ENCODE data around the gene FARSB. TPM values are rescaled to one million over a fixed set of nuclear protein-coding genes. Genes with fewer than 3 reads are reported as not detected.

Gene FARSB
- polyA plus RNA-seq, 1 donor from 2014 or later, result 15.2 TPM

GRCh38 chr2:222532315-222532714 is 123.6 kb downstream of the FARSB start:
- TF ChIP-seq POLR2AphosphoS5 (IDR thresholded peaks at IDR 0.05), result no peak
- TF ChIP-seq EZH2 (IDR thresholded peaks at IDR 0.05; ENCODE audit: borderline replicate concordance, insufficient read depth, low read length, poor library complexity, severe bottlenecking), result no peak
- no peak for TF ChIP-seq SMC3 (conservative IDR thresholded peaks at IDR 0.05; ENCODE audit: poor library complexity)
- no peak for TF ChIP-seq CTCF (IDR thresholded peaks at IDR 0.05; ENCODE audit: poor library complexity, severe bottlenecking)
- TF ChIP-seq REST (IDR thresholded peaks at IDR 0.05; ENCODE audit: borderline replicate concordance), result no peak
- TF ChIP-seq EP300 (conservative IDR thresholded peaks at IDR 0.05; ENCODE audit: poor library complexity, severe bottlenecking), result no peak
- TF ChIP-seq TAF1 (IDR thresholded peaks at IDR 0.05; ENCODE audit: low read depth), result no peak
- no peaks in the 10 kb centered on the region for H3K36me3 ChIP-seq (ENCODE audit: insufficient read depth, low read length)

DNA sequence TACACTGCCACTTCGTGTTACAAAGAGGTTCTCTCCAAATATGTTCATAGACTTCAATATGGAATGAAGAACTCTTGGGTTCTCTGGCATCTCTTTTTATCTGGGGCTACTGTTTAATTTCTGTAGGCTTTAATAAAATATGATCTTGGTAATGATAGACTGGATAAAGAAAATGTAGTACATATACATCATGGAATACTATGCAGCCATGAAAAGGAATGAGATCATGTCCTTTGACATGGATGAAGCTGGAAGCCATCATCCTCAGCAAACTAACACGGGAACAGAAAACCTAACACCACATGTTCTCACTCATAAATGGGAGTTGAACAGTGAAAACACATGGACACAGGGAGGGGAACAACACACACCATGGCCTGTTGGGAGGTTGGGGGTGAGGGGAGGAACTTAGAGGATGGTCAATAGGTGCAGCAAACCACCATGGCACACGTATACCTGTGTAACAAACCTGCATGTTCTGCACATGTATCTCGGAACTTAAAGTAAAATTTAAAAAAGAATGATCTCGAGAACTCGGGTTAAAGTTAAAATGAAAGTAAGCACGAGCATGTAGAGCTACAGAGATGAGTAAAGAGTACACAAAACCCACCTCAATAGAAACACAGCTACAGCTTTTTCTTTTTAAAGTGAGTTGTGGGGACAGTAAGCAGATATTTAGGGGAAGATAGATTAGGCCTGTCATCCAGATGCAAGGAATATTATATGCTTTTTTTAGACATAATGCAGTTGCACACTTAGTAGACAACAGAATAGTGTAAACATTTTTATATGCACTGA is 129.2 kb downstream of the FARSB start:
- TF ChIP-seq REST (IDR thresholded peaks at IDR 0.05; ENCODE audit: borderline replicate concordance), result no peak
- no peak for TF ChIP-seq EP300 (conservative IDR thresholded peaks at IDR 0.05; ENCODE audit: poor library complexity, severe bottlenecking)
- TF ChIP-seq TAF1 (IDR thresholded peaks at IDR 0.05; ENCODE audit: low read depth), result no peak
- no peak for TF ChIP-seq CTCF (IDR thresholded peaks at IDR 0.05; ENCODE audit: poor library complexity, severe bottlenecking)
- no peaks in the 10 kb centered on the region for H3K9me2 ChIP-seq (ENCODE audit: insufficient read depth, low read length)
- H3K79me2 ChIP-seq (replicated peaks; ENCODE audit: insufficient read depth, low read length), result no peaks in the 10 kb centered on the region
- peaks cover 4% of the 10 kb centered on the region for H3K9me3 ChIP-seq (ENCODE audit: low read length)
- no peak overlapping the region for H3K4me2 ChIP-seq (ENCODE audit: low read length)
- no peaks in the 10 kb centered on the region for H3K27me3 ChIP-seq (ENCODE audit: insufficient read depth, low read depth, low read length)
- no peak overlapping the region for H3K4me3 ChIP-seq (ENCODE audit: low read length)
- no peak overlapping the region for H3K27ac ChIP-seq (ENCODE audit: low read length)
- no peak overlapping the region for H3K9ac ChIP-seq (ENCODE audit: low read length)
- no peaks in the 10 kb centered on the region for H4K20me1 ChIP-seq (ENCODE audit: insufficient read depth)
- no peaks in the 10 kb centered on the region for H3K36me3 ChIP-seq (ENCODE audit: insufficient read depth, low read length)
- H3F3A ChIP-seq (ENCODE audit: insufficient read depth, low read length, poor library complexity, severe bottlenecking), result no peaks in the 10 kb centered on the region
- H2AFZ ChIP-seq (ENCODE audit: low read depth, low read length), result no peak overlapping the region

More at GRCh38 chr2:222532315-222532714, 123.6 kb downstream of the FARSB start:
- Histone ChIP-seq H3K27ac (ENCODE audit: low read length) (no peak overlapping the region), H4K20me1 (ENCODE audit: insufficient read depth) (no peaks in the 10 kb centered on the region), H3K9me3 (ENCODE audit: low read length) (peaks cover 4% of the 10 kb centered on the region), H3K9me2 (ENCODE audit: insufficient read depth, low read length) (no peaks in the 10 kb centered on the region), H3K9ac (ENCODE audit: low read length) (no peak overlapping the region), H2AFZ (ENCODE audit: low read depth, low read length) (no peak overlapping the region), H3K4me3 (ENCODE audit: low read length) (no peak overlapping the region), H3K4me2 (ENCODE audit: low read length) (no peak overlapping the region), H3K27me3 (ENCODE audit: insufficient read depth, low read depth, low read length) (no peaks in the 10 kb centered on the region), H3F3A (ENCODE audit: insufficient read depth, low read length, poor library complexity, severe bottlenecking) (no peaks in the 10 kb centered on the region), H3K79me2 (replicated peaks; ENCODE audit: insufficient read depth, low read length) (no peaks in the 10 kb centered on the region)

Measured in neural cell (in vitro differentiated cells).